Adrenal gland (tissue), 5 donors: ENCODE results near the gene CCL18.

Experiments
- POLR2A ChIP-seq, 2 donors: fragments of 450-650 bp; IDR thresholded peaks; one replicate each; pipeline ENCODE4 v1.6.1; 2017; ENCODE audit warnings: antibody characterized with exemption in 2 of 2, mild to moderate bottlenecking in 2 of 2, moderate library complexity in 1 of 2
- TF ChIP-seq, protein P1 (sequence below), 6 experiments: fragments of 450-650 bp in 4 of 6; fragments of 200-600 bp in 2 of 6; sonication (generic) in 1 of 6; IDR thresholded peaks; 1 replicate in 5 of 6; 2 replicates in 1 of 6; pipeline versions ENCODE4 v1.5.1 to v1.8.0; 2016 to 2021; ENCODE audit warnings: antibody characterized with exemption in 6 of 6, mild to moderate bottlenecking in 2 of 6, moderate library complexity in 1 of 6
- donor health status: DM: no; HTN: no; CAD: no.

DNA sequence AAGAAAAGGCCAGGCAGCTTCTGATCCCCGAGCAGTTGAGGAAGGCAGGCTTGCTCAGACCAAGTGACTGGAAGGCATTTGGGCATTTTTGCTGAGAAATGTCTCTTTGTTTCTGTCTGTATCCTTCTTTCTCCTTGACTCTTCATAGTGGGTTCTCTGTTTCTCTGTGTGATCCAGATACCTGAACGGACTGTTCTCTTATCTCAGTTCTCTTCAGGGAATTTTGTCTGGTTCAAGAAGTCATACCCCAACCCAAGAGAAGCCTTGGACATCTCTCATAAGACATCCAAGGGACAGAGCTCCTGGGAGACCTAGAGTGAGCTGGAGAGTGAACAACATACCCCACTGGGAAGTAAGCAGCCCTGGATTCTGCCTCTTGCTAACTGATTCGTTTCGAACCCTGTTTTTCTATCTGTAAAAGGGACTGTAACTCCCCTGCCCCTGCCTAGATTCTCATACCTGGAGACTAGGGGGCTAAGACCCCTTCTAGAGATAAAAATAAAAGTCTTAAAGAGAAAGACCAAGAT lies 25.3 kb downstream of the CCL18 start:
- TF ChIP-seq POLR2A (IDR thresholded peaks at IDR 0.05), result no peak
- TF ChIP-seq, protein P1, sequence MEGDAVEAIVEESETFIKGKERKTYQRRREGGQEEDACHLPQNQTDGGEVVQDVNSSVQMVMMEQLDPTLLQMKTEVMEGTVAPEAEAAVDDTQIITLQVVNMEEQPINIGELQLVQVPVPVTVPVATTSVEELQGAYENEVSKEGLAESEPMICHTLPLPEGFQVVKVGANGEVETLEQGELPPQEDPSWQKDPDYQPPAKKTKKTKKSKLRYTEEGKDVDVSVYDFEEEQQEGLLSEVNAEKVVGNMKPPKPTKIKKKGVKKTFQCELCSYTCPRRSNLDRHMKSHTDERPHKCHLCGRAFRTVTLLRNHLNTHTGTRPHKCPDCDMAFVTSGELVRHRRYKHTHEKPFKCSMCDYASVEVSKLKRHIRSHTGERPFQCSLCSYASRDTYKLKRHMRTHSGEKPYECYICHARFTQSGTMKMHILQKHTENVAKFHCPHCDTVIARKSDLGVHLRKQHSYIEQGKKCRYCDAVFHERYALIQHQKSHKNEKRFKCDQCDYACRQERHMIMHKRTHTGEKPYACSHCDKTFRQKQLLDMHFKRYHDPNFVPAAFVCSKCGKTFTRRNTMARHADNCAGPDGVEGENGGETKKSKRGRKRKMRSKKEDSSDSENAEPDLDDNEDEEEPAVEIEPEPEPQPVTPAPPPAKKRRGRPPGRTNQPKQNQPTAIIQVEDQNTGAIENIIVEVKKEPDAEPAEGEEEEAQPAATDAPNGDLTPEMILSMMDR (IDR thresholded peaks at IDR 0.05), result no peak
